Fibroblast of skin of back (primary cell): Measurements from ENCODE around the gene APOL6.
"Not testable (repeated sequence)": the region's sequence is repeated elsewhere in the genome, so short reads cannot be mapped to it uniquely, and the experiment has no call there.

ENCODE experiments used
- DNase-seq: peaks from one replicate; pipeline ENCODE4 v3.0.0-alpha.2; 2013

The APOL6 gene

GRCh38 chr22:35677460-35678187 lies 29.4 kb downstream of the APOL6 start:
- no peak for DNase-seq

DNA sequence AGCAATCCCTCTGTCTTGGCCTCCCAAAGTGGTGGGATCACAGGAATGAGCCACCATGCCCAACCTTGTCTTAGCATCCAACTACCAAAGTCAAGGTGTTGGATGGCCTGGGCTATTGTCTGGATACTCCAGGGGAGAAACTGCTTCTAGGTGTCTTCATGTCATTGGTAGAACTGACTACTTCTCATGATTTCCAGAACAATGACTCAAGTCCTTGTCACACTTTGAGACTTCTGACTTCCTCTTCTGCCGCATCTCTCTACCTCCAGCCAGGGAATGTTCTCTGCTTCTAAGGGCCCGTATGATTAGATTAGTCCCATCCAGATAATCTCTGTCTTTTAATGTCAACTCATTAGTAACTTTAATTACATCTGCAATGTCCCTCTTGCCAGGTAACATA lies 30.6 kb downstream of the APOL6 start:
- no peak for DNase-seq

- DNase-seq = not testable (repeated sequence)
Observed at GRCh38 chr22:35679492-35679891, 31.2 kb downstream of the APOL6 start.

GRCh38 chr22:35681454-35682052 lies 33.3 kb downstream of the APOL6 start:
- DNase-seq = no peak

GRCh38 chr22:35683560-35683959 lies 35.3 kb downstream of the APOL6 start:
- DNase-seq = no peak

- no peak for DNase-seq
Observed at GRCh38 chr22:35684270-35684700, 36.0 kb downstream of the APOL6 start.

DNA sequence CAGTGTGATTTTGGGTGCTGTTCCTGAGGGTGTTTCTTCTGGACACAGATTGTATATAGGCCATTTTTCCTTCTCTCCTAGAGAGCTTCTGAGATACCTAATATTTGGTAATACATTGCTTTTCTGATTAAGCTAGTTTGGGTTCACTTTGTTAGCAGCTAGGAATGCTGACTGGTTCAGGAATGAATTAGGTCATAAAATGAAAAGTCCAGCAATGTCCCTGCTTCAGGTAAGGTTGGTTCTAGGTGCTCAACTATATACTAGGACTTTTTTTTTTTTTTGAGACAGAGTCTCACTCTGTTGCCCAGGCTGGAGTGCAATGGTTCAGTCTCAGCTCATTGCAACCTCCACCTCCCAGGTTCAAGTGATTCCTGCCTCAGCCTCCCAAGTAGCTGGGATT lies 36.5 kb downstream of the APOL6 start:
- no peak for DNase-seq

DNA sequence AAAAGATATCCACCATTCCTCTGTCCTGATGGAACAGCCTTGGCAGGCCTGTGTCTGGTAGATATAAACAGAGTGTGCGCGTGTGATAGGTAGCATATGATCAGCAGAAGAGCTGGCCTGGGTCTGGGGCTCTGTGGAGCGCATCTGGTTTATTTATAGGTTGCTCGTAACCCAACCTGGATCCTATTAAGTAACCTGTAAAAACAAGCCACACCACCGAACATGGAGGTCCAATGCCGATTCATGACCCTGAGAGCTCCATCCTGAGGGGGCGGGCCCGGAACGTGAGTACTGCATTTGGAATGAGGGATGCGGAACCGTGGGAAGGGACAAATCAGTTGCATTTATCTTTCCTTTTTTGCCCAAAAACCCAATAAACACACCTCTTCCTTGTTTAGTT lies 37.5 kb downstream of the APOL6 start:
- peak; percentile 35 for DNase-seq

- DNase-seq = no peak
Observed at GRCh38 chr22:35686298-35686697, 38.1 kb downstream of the APOL6 start.

GRCh38 chr22:35687461-35687860 lies 39.2 kb downstream of the APOL6 start:
- DNase-seq = no peak

- peak; percentile 22 for DNase-seq
Observed at GRCh38 chr22:35688913-35689675, 40.8 kb downstream of the APOL6 start.

GRCh38 chr22:35690001-35690400 lies 41.8 kb downstream of the APOL6 start:
- no peak for DNase-seq

DNA sequence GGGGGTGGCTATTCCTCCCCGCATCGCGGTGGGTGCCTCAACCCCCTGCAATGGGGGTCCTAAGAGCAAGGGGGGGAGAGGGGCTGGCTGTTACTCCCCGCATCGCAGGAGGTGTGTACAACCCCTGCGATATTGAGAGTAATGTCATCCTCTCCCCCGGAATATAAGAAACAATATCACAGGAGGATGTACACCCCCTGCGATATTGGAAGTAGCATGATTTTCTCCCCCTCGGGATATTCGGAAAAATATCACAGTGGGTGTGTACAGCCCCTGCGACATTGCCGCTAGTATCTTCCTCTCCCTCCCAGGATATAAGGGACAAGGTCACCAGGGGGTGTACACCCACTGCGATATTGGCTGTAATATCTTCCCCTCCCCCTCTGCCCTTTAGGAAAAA lies 47.0 kb downstream of the APOL6 start:
- no peak for DNase-seq

DNA sequence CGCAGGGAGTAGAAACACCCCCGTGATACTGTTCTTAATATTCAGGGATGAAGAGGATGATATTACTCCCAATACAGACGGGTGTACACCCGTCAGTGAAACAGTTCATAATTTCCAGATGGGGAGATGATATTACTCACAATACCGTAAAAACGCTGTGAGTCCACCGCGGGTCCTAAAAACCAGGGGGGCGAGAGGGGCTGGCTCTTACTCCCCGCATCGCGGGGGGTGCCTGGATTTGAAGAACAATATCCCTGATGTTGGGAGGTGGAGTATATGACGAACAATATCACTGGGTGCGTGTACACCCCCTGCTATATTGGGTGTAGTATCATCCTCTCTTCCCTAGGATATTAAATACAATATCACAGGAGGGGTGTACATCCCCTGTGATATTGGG lies 48.9 kb downstream of the APOL6 start:
- DNase-seq = no peak

DNA sequence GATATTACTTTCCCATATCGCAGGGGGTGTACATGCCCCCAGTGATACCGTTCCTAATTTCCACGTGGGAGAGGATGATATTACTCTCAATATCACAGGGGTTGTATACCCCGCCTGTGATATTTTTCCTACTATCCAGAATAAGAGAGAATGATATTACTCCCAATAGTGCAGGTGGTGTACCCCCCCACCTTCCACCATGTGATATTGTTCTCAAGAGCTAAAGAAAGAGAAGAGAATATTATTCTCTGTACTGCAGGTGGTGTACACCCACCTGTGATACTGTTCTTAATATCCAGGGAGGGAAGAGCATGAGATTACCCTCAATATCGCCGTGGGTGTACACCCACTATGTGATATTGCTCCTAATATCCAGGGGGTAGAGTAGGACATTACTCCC lies 51.6 kb downstream of the APOL6 start:
- not testable (repeated sequence) for DNase-seq

GRCh38 chr22:35703861-35704584 lies 55.8 kb downstream of the APOL6 start:
- DNase-seq = peak; percentile 13

DNA sequence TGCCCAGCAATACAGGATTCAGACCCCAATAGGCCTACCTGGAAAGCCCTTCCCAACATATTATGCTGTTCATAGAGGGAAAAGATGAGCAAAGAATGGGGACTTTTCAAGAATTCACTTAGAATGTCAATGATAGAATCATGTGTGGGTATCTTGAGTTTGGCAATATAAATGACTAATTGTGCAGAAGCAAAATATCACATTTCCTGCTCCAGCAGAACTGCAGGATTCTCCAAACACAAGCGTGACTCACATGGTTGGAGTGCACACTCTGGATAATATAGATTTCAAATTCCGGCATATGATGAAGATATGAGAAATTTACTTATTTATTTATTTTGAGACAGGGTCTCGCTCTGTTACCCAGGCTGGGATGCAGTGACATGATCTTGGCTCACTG lies 56.9 kb downstream of the APOL6 start:
- DNase-seq = peak; percentile 92

DNA sequence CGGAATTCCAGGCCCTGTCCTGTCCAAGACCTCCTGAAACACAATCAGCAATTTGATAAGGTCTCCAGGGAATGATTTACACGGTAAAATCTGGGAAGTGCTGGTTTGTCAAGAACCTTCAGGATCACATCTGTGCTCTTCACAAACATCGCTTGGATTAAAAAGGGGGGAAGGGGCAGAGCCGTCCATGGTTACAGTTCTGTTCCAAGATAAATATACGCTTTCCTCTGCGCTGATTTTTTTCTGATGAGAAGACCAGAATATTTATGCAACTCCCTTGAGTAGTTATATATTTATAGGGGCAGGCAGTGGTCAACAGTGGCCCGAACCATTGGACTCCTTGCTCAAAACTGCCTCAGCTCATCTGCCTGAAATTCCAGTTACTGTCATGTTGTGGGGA lies 60.2 kb downstream of the APOL6 start:
- peak; percentile 11 for DNase-seq

DNA sequence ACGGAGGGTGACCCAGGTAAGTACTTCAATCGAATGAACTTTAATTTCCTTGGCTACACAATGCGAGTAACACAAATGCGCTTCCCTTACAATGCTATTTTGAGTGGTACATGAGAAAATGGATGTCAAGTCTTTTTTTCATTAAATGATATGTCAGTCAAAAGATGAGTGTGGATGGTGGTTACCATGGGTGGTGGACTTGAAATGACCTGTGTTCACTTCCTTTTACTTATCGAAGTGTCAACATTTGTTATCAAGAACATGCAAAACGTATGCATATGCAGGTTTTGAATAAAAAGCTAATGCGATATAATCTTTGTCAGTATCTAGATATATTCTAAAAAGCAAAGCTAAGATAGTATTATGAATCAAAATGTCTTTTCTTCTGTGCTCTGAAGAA lies 60.7 kb downstream of the APOL6 start:
- DNase-seq = no peak

DNA sequence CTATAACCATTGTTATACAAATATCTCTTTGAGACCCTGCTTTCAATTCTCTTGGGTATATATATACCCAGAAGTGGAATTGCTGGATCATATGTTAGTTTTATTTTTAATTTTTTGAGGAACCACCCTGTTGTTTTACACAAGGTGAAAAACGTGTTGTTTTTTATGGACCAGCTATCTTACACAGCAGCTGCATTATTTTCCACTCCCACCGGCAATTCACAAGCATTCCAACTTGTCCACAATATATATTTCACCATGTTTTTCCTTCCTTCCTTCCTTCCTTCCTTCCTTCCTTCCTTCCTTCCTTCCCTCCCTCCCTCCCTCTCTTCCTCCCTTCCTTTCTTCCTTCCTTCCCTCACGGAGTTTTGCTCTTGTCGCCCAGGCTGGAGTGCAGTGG lies 63.1 kb downstream of the APOL6 start:
- no peak for DNase-seq

DNA sequence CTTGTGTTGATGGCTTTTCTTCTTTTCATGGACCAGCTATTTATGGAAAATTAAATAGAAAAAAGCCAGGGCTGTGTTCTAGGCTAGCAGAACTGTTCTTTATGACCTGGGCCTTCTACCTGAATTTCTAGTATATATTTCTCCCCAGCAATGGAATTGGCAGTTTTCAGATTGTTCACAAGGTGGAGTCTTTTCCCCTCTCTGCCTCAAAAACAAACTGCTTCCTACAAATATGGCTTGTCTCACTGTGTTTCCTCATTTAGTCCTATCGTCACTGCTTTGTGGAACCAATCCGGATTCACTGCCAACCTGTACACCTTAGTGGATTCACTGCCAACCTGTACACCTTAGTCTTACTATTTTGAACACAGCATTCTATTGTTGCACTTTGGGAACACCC lies 64.4 kb downstream of the APOL6 start:
- no peak for DNase-seq

DNA sequence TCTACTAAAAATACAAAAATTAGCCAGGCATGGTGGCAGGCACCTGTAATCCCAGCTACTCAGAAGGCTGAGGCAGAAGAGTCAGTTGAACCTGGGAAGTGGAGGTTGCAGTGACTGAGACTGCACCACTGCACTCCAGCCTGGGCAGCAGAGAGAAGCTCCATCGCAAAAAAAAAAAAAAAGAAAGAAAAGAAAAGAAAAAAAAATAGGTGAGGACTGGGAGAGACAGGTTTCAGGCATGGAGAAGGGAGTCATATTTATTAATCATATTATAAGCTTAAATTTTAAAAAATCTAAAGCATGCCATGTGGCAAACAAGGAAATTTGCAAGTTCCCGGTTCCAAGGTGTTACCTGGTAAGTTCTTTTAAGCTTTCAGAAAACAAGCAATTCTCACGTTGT lies 69.3 kb downstream of the APOL6 start, which contains the start of gene APOL5:
TSS of gene APOL5 (plus strand) at position 301 of the 400 bp plus-strand sequence. CDS start at position 301, 0 bp downstream.
- DNase-seq = no peak
